ENCODE measurements around the gene PPP1R12A.

DNA sequence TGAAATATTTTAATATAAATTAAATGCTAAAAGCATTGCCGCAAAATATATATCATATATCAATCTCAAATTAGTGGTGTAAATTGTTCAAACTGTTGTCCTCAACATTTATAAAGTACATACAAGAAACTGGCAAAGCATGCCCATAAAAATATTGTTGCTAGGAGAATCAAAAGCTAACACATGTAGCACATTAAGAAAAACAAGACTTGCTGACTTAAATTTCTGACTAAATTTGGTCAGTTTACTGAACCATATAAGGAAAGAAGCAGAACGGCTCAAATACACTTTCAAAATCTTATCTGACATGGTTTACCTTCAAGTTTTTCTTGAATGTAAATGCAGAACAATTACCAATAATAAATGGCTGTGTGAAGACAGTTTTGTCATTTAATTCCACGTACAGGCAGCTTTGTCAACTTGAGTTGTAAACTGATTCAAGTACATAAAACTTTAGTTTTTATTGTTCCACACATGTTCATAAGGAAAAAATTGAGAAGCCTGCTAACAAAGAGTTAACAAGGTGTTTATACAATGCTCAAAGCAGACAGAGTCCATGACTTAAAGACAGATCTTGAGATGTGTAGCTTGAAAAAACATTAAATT is 50.4 kb downstream of the PPP1R12A start:
- TF ChIP-seq POLR2A (IDR thresholded peaks at IDR 0.05): no peak
- TF ChIP-seq, protein P1, sequence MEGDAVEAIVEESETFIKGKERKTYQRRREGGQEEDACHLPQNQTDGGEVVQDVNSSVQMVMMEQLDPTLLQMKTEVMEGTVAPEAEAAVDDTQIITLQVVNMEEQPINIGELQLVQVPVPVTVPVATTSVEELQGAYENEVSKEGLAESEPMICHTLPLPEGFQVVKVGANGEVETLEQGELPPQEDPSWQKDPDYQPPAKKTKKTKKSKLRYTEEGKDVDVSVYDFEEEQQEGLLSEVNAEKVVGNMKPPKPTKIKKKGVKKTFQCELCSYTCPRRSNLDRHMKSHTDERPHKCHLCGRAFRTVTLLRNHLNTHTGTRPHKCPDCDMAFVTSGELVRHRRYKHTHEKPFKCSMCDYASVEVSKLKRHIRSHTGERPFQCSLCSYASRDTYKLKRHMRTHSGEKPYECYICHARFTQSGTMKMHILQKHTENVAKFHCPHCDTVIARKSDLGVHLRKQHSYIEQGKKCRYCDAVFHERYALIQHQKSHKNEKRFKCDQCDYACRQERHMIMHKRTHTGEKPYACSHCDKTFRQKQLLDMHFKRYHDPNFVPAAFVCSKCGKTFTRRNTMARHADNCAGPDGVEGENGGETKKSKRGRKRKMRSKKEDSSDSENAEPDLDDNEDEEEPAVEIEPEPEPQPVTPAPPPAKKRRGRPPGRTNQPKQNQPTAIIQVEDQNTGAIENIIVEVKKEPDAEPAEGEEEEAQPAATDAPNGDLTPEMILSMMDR (IDR thresholded peaks at IDR 0.05): no peak
